Liver (tissue), 9 donors: Measurements from ENCODE around the gene ZYG11B. TPM values are rescaled to one million over a fixed set of nuclear protein-coding genes. Genes with fewer than 3 reads are reported as not detected.
"Not testable (repeated sequence)": the region's sequence is repeated elsewhere in the genome, so short reads cannot be mapped to it uniquely, and the experiment has no call there.

Experiments
- DNase-seq: peaks from one replicate; pipeline ENCODE4 v3.0.0-alpha.2; 2017; ENCODE audit warnings: low spot score
- H3K27ac ChIP-seq, 2 donors: one replicate each; pipeline ENCODE4 v1.7.0; 2013; ENCODE audit warnings: inconsistent platforms in 2 of 2, low read length in 2 of 2, control low read depth in 1 of 2, low read depth in 1 of 2, mild to moderate bottlenecking in 1 of 2
- H3K27me3 ChIP-seq, 4 donors: one replicate each; pipeline versions ENCODE4 v1.6.1 to v1.7.0; 2013; ENCODE audit warnings: low read length in 3 of 4, inconsistent platforms in 1 of 4, mild to moderate bottlenecking in 1 of 4, moderate library complexity in 1 of 4; ENCODE audit not compliant: control insufficient read depth in 4 of 4, insufficient read depth in 4 of 4
- H3K36me3 ChIP-seq, 4 donors: one replicate each; pipeline versions ENCODE4 v1.6.1 to v1.7.0; 2013; ENCODE audit warnings: low read length in 3 of 4, mild to moderate bottlenecking in 3 of 4, low read depth in 1 of 4, moderate library complexity in 1 of 4; ENCODE audit not compliant: control insufficient read depth in 4 of 4, insufficient read depth in 3 of 4
- H3K4me1 ChIP-seq, 4 donors: one replicate each; pipeline versions ENCODE4 v1.6.1 to v1.7.0; 2013; ENCODE audit warnings: low read length in 3 of 4, mild to moderate bottlenecking in 3 of 4, moderate library complexity in 1 of 4; ENCODE audit not compliant: control insufficient read depth in 4 of 4, insufficient read depth in 4 of 4
- H3K4me3 ChIP-seq, 3 donors: one replicate each; pipeline versions ENCODE4 v1.6.1 to v1.7.0; 2013; ENCODE audit warnings: low read length in 3 of 3, control low read depth in 1 of 3, low read depth in 1 of 3, mild to moderate bottlenecking in 1 of 3
- H3K9ac ChIP-seq, 2 donors: one replicate each; pipeline ENCODE4 v1.7.0; 2013; ENCODE audit warnings: low read length in 2 of 2, mild to moderate bottlenecking in 2 of 2, moderate library complexity in 2 of 2, control low read depth in 1 of 2, low read depth in 1 of 2
- H3K9me3 ChIP-seq, 4 donors: one replicate each; pipeline versions ENCODE4 v1.6.1 to v1.7.0; 2013; ENCODE audit warnings: low read length in 3 of 4; ENCODE audit not compliant: control insufficient read depth in 4 of 4
- EGR1 ChIP-seq, 2 donors: IDR thresholded peaks; 2 replicates each; pipeline ENCODE4 v1.6.1; 2016 to 2018; ENCODE audit warnings: antibody characterized with exemption in 2 of 2, low read depth in 2 of 2
- FOXA2 ChIP-seq: IDR thresholded peaks from 2 replicates; pipeline ENCODE4 v1.6.1; 2016; ENCODE audit warnings: antibody characterized with exemption
- GABPA ChIP-seq, 2 donors: IDR thresholded peaks in 1 of 2; conservative IDR thresholded peaks in 1 of 2; 2 replicates each; pipeline ENCODE4 v1.6.1; 2016; ENCODE audit warnings: antibody characterized with exemption in 2 of 2, mild to moderate bottlenecking in 1 of 2, moderate library complexity in 1 of 2
- HNF4A ChIP-seq, 2 donors: conservative IDR thresholded peaks; 2 replicates each; pipeline ENCODE4 v1.6.1; 2016; ENCODE audit warnings: antibody characterized with exemption in 2 of 2, mild to moderate bottlenecking in 2 of 2
- HNF4G ChIP-seq: IDR thresholded peaks from 2 replicates; pipeline ENCODE4 v1.6.1; 2016; ENCODE audit warnings: antibody characterized with exemption
- JUND ChIP-seq, 2 donors: IDR thresholded peaks; 2 replicates each; pipeline ENCODE4 v1.6.1; 2016; ENCODE audit warnings: antibody characterized with exemption in 2 of 2
- MAX ChIP-seq: IDR thresholded peaks from 2 replicates; pipeline ENCODE4 v1.6.1; 2016; ENCODE audit warnings: antibody characterized with exemption
- NR2F2 ChIP-seq: IDR thresholded peaks from 2 replicates; pipeline ENCODE4 v1.6.1; 2016; ENCODE audit warnings: antibody characterized with exemption
- RAD21 ChIP-seq, 2 donors: IDR thresholded peaks; 2 replicates each; pipeline ENCODE4 v1.6.1; 2016; ENCODE audit warnings: antibody characterized with exemption in 2 of 2, mild to moderate bottlenecking in 2 of 2
- REST ChIP-seq: IDR thresholded peaks from 2 replicates; pipeline ENCODE4 v1.6.1; 2016; ENCODE audit warnings: antibody characterized with exemption, mild to moderate bottlenecking
- RXRA ChIP-seq, 2 donors: IDR thresholded peaks; 2 replicates each; pipeline ENCODE4 v1.6.1; 2017 to 2018; ENCODE audit warnings: antibody characterized with exemption in 2 of 2, mild to moderate bottlenecking in 1 of 2
- SP1 ChIP-seq: IDR thresholded peaks from 2 replicates; pipeline ENCODE4 v1.6.1; 2018; ENCODE audit warnings: antibody characterized with exemption, mild to moderate bottlenecking
- TAF1 ChIP-seq: conservative IDR thresholded peaks from 2 replicates; pipeline ENCODE4 v1.6.1; 2016; ENCODE audit warnings: antibody characterized with exemption, mild to moderate bottlenecking
- YY1 ChIP-seq: IDR thresholded peaks from 2 replicates; pipeline ENCODE4 v1.6.1; 2016; ENCODE audit warnings: antibody characterized with exemption, mild to moderate bottlenecking
- ZBTB33 ChIP-seq: IDR thresholded peaks from 2 replicates; pipeline ENCODE4 v1.6.1; 2016; ENCODE audit warnings: antibody characterized with exemption
- WGBS: extraction: QIAGEN DNeasy Blood & Tissue Kit; methylation state at CpG from one replicate; pipeline ENCODE4 v1.1.7; 2013; 5-methylcytosine and 5-hydroxymethylcytosine counted together
- polyA plus RNA-seq, 2 donors: library from polyadenylated mRNA; stranded (reverse) in 1 of 2; unstranded in 1 of 2; fragments of 200-250 nt in 1 of 2; fragments of >200 nt in 1 of 2; fragmentation: Nextera tagmentation in 1 of 2; extraction: Ambion mirVana in 1 of 2; gene quantifications; one replicate each; pipeline versions ENCODE4 v1.2.1 to v1.2.3, GENCODE V29; 2013 to 2015
- total RNA-seq, 2 donors: library from RNA; depleted of rRNA; stranded (reverse); fragments of >200 nt; gene quantifications; one replicate each; pipeline ENCODE4 v1.2.3, GENCODE V29; 2014
- TF ChIP-seq, protein P1 (sequence below): fragments of 150-350 bp; IDR thresholded peaks from 2 replicates; pipeline ENCODE4 v1.5.1; 2017; ENCODE audit warnings: improper control_type of control experiment, low read depth, low read length; ENCODE audit not compliant: missing input control
- TF ChIP-seq, protein P2 (sequence below): IDR thresholded peaks from 2 replicates; pipeline ENCODE4 v1.6.1; 2016; ENCODE audit warnings: antibody characterized with exemption
- donor health status: healthy.
- donor health status: healthy.
- donor health status: healthy.
- donor health status: healthy.
- donor health status: healthy.

Gene ZYG11B
- total and polyA plus RNA-seq, 4 donors: 6.1 to 111 (median 15.5) TPM

DNA sequence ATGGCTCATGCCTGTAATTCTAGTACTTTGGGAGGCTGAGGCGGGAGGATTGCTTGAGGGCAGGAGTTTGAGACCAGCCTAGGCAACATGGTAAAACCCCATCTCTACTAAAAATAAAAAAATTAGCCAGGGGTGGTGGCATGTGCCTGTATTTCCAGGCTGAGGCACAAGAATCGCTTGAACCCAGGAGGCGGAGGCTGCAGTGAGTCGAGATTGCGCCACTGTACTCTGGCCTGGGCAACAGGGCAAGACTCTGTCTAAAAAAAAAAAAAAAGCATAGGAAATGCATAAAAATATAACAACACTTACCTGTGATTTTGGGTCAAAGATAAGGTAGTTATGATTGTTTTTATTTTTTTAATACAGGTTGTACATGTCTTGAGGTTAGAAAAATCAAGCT, 94.6 kb downstream of the ZYG11B start:
- not testable (repeated sequence) for H3K4me3 ChIP-seq, H3K27me3 ChIP-seq, H3K27ac ChIP-seq, DNase-seq, H3K9ac ChIP-seq, H3K9me3 ChIP-seq, H3K4me1 ChIP-seq
- TF ChIP-seq HNF4A (conservative IDR thresholded peaks at IDR 0.05) (peak; percentile 72 to 74), RAD21 (IDR thresholded peaks at IDR 0.05) (peak in 1 of 2 donors; percentile 12)
- peaks cover 5 to 36% (median 26%) of the 10 kb centered on the region in 4 donors for H3K36me3 ChIP-seq
- WGBS: 66% methylated on average over 5 of the region's 5 CpGs

GRCh38 chr1:52825868-52826267, 99.6 kb downstream of the ZYG11B start:
- Histone ChIP-seq H3K9ac (no peak overlapping the region), H3K27me3 (no peaks in the 10 kb centered on the region), H3K27ac (no peak overlapping the region), H3K4me1 (no peaks in the 10 kb centered on the region), H3K4me3 (no peak overlapping the region), H3K36me3 (peaks cover 5 to 25% (median 11%) of the 10 kb centered on the region in 4 donors), H3K9me3 (no peaks in the 10 kb centered on the region)
- DNase-seq: no peak
- WGBS: 51% methylated on average over 1 of the region's 1 CpG
- TF ChIP-seq SP1 (no peak), RAD21 (IDR thresholded peaks at IDR 0.05) (peak in 1 of 2 donors; percentile 19)

DNA sequence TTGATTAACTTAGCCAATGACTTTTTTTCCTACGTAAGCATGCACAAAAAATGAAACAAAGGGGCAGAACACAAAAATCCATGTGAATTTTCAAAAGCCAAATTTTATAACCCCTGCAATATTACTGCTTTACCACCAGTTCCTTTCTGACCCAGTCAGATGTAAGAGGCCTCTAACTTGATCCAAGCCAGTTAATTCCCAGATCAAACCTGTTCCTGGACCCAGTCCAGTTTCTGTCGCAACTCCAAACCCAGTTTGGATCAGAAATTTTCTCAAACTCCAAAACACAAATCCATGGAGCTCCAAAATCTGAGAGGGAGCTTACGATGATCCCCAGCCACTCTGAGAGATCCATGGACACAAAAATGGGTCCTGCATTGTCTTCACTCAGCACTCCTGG, 108.5 kb downstream of the ZYG11B start:
- H3K9ac ChIP-seq: no peak overlapping the region
- TF ChIP-seq RAD21 (IDR thresholded peaks at IDR 0.05): peak; percentile 52 to 62
- no peak for TF ChIP-seq SP1
- no peak for TF ChIP-seq EGR1 (IDR thresholded peaks at IDR 0.05; ENCODE audit: low read depth in 2 of 2)
- TF ChIP-seq HNF4A (conservative IDR thresholded peaks at IDR 0.05): peak; percentile 47 to 60
- TF ChIP-seq, protein P1, sequence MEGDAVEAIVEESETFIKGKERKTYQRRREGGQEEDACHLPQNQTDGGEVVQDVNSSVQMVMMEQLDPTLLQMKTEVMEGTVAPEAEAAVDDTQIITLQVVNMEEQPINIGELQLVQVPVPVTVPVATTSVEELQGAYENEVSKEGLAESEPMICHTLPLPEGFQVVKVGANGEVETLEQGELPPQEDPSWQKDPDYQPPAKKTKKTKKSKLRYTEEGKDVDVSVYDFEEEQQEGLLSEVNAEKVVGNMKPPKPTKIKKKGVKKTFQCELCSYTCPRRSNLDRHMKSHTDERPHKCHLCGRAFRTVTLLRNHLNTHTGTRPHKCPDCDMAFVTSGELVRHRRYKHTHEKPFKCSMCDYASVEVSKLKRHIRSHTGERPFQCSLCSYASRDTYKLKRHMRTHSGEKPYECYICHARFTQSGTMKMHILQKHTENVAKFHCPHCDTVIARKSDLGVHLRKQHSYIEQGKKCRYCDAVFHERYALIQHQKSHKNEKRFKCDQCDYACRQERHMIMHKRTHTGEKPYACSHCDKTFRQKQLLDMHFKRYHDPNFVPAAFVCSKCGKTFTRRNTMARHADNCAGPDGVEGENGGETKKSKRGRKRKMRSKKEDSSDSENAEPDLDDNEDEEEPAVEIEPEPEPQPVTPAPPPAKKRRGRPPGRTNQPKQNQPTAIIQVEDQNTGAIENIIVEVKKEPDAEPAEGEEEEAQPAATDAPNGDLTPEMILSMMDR: peak; percentile 34
- H3K27me3 ChIP-seq: no peaks in the 10 kb centered on the region
- no peaks in the 10 kb centered on the region for H3K36me3 ChIP-seq
- H3K4me3 ChIP-seq: no peak overlapping the region
- 46% methylated on average over 3 of the region's 3 CpGs for WGBS
- no peak for DNase-seq
- H3K9me3 ChIP-seq: no peaks in the 10 kb centered on the region
- peaks cover 0 to 5% (median 2%) of the 10 kb centered on the region in 4 donors for H3K4me1 ChIP-seq
- H3K27ac ChIP-seq: peak overlapping the region; percentile 25 to 46

GRCh38 chr1:52836035-52836434, 109.8 kb downstream of the ZYG11B start:
- Histone ChIP-seq H3K9ac (no peak overlapping the region), H3K27ac (no peak overlapping the region), H3K36me3 (no peaks in the 10 kb centered on the region), H3K4me3 (no peak overlapping the region), H3K4me1 (peaks cover 0 to 5% (median 2%) of the 10 kb centered on the region in 4 donors), H3K27me3 (no peaks in the 10 kb centered on the region), H3K9me3 (no peaks in the 10 kb centered on the region)
- 74% methylated on average over 3 of the region's 3 CpGs for WGBS
- DNase-seq: no peak
- TF ChIP-seq ZBTB33: no peak
- TF ChIP-seq FOXA2: no peak
- TF ChIP-seq, protein P2, sequence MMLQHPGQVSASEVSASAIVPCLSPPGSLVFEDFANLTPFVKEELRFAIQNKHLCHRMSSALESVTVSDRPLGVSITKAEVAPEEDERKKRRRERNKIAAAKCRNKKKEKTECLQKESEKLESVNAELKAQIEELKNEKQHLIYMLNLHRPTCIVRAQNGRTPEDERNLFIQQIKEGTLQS: no peak
- no peak for TF ChIP-seq NR2F2
- TF ChIP-seq HNF4G: no peak
- TF ChIP-seq YY1: no peak
- no peak for TF ChIP-seq TAF1
- no peak for TF ChIP-seq EGR1 (IDR thresholded peaks at IDR 0.05; ENCODE audit: low read depth in 2 of 2)
- TF ChIP-seq RXRA (IDR thresholded peaks at IDR 0.05): no peak
- no peak for TF ChIP-seq REST
- no peak for TF ChIP-seq MAX
- no peak for TF ChIP-seq JUND (IDR thresholded peaks at IDR 0.05)
- no peak for TF ChIP-seq GABPA (IDR thresholded peaks at IDR 0.05 in 1 of 2, conservative IDR thresholded peaks at IDR 0.05 in 1 of 2)
